GM21515 (cell line): Measurements from ENCODE around the gene NUFIP2.
"Not testable (repeated sequence)": the region's sequence is repeated elsewhere in the genome, so short reads cannot be mapped to it uniquely, and the experiment has no call there.

ENCODE experiments used
- ATAC-seq: cut with Tn5 transposase; IDR thresholded peaks from one replicate; pipeline ENCODE4 v1.9.1; 2021; ENCODE audit not compliant: unreplicated experiment

NUFIP2 gene, protein sequence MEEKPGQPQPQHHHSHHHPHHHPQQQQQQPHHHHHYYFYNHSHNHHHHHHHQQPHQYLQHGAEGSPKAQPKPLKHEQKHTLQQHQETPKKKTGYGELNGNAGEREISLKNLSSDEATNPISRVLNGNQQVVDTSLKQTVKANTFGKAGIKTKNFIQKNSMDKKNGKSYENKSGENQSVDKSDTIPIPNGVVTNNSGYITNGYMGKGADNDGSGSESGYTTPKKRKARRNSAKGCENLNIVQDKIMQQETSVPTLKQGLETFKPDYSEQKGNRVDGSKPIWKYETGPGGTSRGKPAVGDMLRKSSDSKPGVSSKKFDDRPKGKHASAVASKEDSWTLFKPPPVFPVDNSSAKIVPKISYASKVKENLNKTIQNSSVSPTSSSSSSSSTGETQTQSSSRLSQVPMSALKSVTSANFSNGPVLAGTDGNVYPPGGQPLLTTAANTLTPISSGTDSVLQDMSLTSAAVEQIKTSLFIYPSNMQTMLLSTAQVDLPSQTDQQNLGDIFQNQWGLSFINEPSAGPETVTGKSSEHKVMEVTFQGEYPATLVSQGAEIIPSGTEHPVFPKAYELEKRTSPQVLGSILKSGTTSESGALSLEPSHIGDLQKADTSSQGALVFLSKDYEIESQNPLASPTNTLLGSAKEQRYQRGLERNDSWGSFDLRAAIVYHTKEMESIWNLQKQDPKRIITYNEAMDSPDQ

GRCh38 chr17:29293890-29294579 is at the start of gene NUFIP2:
Gene NUFIP2 (minus strand): TSS chr17:29294148. CDS start chr17:29294059, 89 bp downstream.
- ATAC-seq = peak; percentile 77

GRCh38 chr17:29342158-29342765 is 48.3 kb upstream of the NUFIP2 start:
- no peak for ATAC-seq

- no peak for ATAC-seq
Observed at GRCh38 chr17:29341726-29342125, 47.8 kb upstream of the NUFIP2 start.

- not testable (repeated sequence) for ATAC-seq
Observed at GRCh38 chr17:29339016-29339415, 45.1 kb upstream of the NUFIP2 start.

DNA sequence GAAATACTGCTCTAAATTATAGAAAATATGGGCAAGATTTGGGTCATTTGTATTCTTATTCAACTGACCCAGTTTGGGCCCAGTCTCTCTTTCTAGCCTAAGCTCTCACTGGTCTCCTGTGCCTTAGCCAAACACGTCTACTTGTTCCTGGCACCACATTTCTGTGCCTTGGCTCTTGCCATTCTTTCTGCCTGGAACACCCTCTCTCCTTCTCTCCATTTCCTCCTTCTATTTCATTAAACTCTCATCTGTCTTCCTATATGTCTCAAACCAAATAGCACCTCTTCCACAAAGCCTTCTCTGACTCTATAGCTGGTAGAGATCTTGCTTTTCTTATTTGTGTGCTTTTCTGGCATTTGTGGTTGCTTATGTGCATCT is 37.7 kb upstream of the NUFIP2 start:
- no peak for ATAC-seq

- no peak for ATAC-seq
Observed at GRCh38 chr17:29331075-29331707, 37.2 kb upstream of the NUFIP2 start.

- ATAC-seq = no peak
Observed at GRCh38 chr17:29327412-29327811, 33.5 kb upstream of the NUFIP2 start.

- no peak for ATAC-seq
Observed at GRCh38 chr17:29326023-29326813, 32.3 kb upstream of the NUFIP2 start.

DNA sequence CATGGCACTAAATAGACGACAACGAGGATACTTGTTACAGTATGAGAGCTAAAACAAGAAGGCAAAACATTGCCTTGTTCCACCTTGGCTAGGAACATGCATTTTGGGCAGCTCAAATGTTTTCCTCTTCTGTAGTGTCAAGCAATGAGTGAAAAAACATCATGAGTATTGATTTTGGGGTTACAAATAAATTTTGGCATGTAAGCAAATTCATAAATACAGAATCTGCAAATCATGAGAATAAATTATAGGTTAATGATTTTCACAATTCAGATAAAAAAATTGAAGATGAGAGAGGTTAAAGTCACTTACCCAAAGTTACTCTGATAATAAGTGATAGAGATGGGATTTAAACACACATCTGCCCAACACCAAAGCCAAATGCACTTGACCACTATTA is 28.4 kb upstream of the NUFIP2 start:
- no peak for ATAC-seq

GRCh38 chr17:29303386-29303785 is 9.4 kb upstream of the NUFIP2 start:
- no peak for ATAC-seq

DNA sequence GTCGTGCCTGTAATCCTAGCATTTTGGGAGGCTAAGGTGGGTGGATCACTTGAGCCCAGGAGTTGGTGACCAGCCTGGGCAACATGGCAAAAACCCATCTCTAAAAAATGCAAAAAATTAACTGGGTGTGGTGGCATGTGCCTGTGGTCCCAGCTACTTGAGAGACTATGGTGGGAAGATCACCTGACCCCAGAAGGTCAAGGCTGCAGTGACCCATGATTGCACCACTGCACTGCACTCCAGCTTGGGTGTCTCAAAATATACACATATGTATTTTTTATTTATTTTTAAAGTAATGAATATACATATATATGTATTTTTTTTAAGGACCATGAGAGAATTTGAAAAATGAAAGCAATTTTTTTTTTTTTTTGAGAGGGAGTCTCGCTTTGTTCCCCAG is 5.1 kb upstream of the NUFIP2 start:
- ATAC-seq = no peak

DNA sequence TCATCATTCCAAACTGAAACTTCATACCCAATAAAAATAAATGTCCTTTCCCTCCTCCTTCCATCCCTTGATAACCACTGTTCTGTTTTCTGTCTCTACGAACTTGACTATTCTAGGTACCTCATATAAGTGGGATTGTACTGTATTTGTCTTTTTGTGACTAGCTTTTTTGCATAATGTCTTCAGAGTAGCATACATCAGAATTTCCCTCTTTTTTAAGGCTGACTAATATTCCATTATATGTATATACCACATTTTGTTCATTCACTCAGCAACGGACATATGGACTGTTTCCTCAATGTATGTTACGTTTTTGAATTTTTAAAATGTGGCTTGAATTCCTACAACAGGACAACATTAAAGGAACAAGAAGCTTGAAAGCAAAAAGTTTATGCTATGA is 1.5 kb upstream of the NUFIP2 start:
- no peak for ATAC-seq

GRCh38 chr17:29294580-29294900 is 592 bp upstream of the NUFIP2 start:
- ATAC-seq = no peak

GRCh38 chr17:29292992-29293889 is 707 bp downstream of the NUFIP2 start:
- ATAC-seq = peak; percentile 14

DNA sequence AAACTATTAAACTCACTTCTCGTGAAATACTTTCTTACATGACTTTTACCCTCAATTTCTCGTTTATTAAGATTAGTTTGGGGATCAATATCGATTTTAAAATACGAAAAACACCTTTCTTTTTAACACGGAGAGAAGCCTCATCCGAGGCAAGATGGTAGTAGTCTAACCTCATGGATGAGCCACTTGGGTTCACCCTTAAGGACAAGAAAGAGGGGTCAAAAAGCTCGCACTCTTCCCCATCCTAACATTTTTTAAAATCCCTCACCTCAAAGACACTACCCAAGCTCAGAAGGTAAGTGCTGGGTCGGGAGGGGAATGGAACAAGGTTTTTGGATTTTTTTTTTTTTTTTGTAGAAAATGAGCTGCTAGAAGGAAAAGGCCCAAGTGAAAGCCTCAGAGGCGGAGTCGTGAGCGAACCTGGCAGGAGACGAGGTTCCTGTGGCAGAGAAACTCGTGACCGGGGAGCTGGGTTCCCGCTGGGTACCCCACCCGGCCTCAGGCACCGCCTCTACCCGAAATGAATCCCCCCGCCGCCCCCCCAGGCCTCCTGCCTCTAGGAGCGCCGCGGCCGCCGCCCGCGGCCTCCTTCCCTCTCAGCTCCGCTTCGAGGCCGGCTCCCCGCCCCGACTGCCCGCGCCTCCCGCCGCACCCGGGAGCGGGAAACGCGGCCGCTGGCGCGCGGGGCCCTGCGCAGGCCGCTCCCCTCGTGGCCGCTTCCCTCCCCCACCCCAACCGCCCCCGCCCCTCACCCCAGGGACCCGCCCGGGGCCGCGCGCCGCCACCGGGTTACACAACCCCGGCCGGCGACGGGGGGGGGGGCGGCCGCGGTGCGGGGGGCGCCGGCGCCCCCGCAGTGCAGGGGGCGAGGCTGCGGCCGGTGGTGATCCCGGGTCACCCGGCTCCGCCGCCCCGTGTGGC is 1.6 kb downstream of the NUFIP2 start:
- ATAC-seq = no peak

- no peak for ATAC-seq
Observed at GRCh38 chr17:29291163-29291752, 2.7 kb downstream of the NUFIP2 start.

GRCh38 chr17:29289852-29290251 is 4.1 kb downstream of the NUFIP2 start:
- ATAC-seq = no peak

DNA sequence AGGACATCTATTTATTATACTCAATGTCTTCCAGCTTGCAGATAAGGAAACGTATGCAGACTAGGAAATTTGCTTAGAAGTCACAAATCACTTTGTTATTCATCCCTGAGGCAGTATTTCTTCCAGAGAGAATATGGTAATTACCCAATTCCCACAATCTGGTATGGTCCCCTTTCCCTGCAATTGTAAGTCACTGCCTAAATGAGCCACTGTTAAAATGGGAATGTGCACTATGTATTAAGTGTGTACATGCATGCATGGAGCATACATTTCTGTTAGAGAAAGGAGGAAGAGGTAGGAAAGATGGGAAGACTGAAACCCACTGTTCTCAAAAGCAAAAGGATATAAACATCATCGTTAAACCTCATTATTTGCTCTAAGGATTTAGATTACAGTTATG is 10.0 kb downstream of the NUFIP2 start:
- no peak for ATAC-seq
